HG02610 (cell line): ENCODE measurements around the gene FARP1.

Experiments
- ATAC-seq: cut with Tn5 transposase; IDR thresholded peaks from one replicate; pipeline ENCODE4 v1.9.1; 2021; ENCODE audit warnings: mild to moderate bottlenecking, moderate library complexity; ENCODE audit not compliant: unreplicated experiment

Gene FARP1

GRCh38 chr13:98374750-98375149 is 231.9 kb downstream of the FARP1 start:
- ATAC-seq: no peak

- no peak for ATAC-seq
Observed at GRCh38 chr13:98377635-98378378, 234.9 kb downstream of the FARP1 start.

- no peak for ATAC-seq
Observed at GRCh38 chr13:98384739-98385138, 241.8 kb downstream of the FARP1 start.

GRCh38 chr13:98385606-98386005 is 242.7 kb downstream of the FARP1 start:
- no peak for ATAC-seq

- no peak for ATAC-seq
Observed at GRCh38 chr13:98386637-98387036, 243.7 kb downstream of the FARP1 start.

- ATAC-seq: no peak
Observed at GRCh38 chr13:98389319-98389718, 246.4 kb downstream of the FARP1 start.

GRCh38 chr13:98390086-98390715 is 247.3 kb downstream of the FARP1 start:
- ATAC-seq: no peak

- ATAC-seq: no peak
Observed at GRCh38 chr13:98393873-98394272, 251.0 kb downstream of the FARP1 start.

GRCh38 chr13:98394820-98395510 is 252.1 kb downstream of the FARP1 start:
- no peak for ATAC-seq

- no peak for ATAC-seq
Observed at GRCh38 chr13:98396071-98396710, 253.3 kb downstream of the FARP1 start.

GRCh38 chr13:98397221-98397620 is 254.3 kb downstream of the FARP1 start:
- ATAC-seq: no peak

GRCh38 chr13:98397861-98398260 is 255.0 kb downstream of the FARP1 start:
- no peak for ATAC-seq

GRCh38 chr13:98398581-98398980 is 255.7 kb downstream of the FARP1 start:
- ATAC-seq: no peak

GRCh38 chr13:98399756-98400155 is 256.9 kb downstream of the FARP1 start:
- no peak for ATAC-seq

GRCh38 chr13:98401934-98402333 is 259.0 kb downstream of the FARP1 start:
- ATAC-seq: no peak

- no peak for ATAC-seq
Observed at GRCh38 chr13:98403076-98403475, 260.2 kb downstream of the FARP1 start.

- ATAC-seq: no peak
Observed at GRCh38 chr13:98405107-98405571, 262.2 kb downstream of the FARP1 start.

- ATAC-seq: no peak
Observed at GRCh38 chr13:98405690-98406344, 262.9 kb downstream of the FARP1 start.

GRCh38 chr13:98406427-98406826 is 263.5 kb downstream of the FARP1 start:
- ATAC-seq: no peak

- no peak for ATAC-seq
Observed at GRCh38 chr13:98406971-98407370, 264.1 kb downstream of the FARP1 start.

GRCh38 chr13:98407575-98407974 is 264.7 kb downstream of the FARP1 start:
- ATAC-seq: no peak
